DMS153 (cell line): ENCODE data around the gene EVI5L.

Experiments used
- DNase-seq: peaks from one replicate; lab custom pipeline; 2025; lab: John Stamatoyannopoulos, UW

The EVI5L gene

GRCh38 chr19:7860714-7861618 is 30.9 kb downstream of the EVI5L start:
- no peak for DNase-seq

DNA sequence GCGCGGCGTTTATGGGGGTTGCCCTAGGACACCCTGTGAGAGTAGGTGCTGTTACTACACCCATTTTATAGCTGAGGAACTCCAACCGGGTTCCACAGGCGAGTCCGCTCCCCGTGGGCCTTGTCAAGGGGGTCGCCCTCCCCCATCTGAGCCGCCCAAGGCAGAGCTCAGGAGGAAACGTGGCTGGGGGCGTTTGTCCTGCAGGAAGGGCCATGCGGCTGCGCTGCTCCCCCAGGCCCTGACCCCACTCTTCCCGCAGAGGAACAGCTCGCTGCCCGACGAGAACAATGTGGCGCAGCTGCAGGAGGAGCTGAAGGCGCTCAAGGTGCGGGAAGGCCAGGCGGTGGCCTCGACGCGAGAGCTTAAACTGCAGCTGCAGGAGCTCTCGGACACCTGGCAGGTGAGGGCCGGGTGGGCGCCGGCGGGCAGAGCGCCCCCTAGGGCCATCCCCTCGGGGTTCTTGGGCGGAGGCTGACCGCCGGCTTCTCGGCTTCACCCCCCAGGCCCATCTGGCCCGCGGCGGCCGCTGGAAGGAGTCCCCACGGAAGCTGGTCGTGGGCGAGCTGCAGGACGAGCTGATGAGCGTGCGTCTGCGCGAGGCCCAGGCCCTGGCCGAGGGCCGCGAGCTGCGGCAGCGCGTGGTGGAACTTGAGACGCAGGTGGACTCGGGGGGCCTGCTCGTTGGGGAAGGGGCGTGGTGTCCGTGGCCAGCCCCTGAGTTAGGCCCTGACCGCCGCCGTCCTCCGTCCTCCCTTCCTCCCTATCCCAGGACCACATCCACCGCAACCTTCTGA is 31.8 kb downstream of the EVI5L start:
- no peak for DNase-seq

DNA sequence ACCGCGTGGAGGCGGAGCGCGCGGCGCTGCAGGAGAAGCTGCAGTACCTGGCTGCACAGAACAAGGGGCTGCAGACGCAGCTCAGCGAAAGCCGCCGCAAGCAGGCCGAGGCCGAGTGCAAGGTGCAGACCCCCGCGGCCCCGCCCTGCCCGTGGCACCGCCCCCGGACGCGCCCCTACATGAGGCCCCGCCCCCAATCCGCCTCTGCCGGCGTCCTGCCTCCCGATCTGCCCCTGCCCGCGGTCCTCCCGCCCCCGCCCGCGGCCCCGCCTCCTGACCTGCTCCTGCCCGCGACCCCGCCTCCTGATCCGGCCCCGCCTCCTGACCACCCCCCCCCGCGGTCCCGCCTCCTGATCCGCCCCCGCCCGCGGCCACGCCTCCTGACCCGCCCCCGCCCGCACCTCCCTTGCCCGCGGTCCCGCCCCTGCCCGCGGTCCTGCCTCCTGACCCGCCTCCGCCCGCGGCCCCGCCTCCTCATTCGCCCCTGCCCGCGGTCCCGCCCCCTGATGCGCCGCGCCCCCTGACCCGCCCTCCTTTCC is 32.5 kb downstream of the EVI5L start:
- peak; percentile 69 for DNase-seq

- DNase-seq: no peak
Observed at GRCh38 chr19:7863157-7863970, 33.3 kb downstream of the EVI5L start.

DNA sequence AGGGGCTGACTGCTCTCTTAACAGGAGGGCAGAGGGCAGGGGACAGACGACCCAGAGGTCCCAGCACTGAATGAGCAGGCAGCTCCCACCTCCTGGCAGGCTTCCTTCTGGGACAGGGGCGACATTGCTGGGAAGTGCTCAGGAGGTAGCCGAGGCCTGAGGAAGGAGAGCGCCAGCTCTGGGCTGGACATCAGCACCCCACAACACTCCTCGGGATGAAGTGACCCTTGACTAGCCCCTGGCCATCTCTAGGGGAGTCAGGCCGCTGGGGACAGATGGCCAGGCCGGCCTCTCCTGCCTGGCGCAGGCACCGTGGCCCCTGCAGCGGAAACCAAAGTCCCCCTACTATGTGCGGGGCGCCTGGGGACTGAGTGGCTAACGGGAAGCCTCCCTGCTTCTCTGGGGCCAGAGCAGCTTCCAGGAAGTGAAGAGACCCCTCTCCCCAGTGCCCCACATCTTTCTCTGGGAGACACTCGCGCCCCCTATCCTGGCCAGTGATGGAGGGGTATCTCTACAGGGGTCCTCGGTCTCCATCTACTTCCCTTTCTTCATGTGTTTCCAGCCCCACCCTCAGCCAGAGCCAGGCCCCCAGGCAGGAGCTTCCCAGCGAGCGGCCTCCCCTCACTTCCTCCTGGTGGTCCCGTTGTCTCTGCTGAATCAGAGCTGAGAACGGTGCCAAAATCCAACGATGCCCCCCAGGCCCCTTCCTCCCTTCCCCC is 34.1 kb downstream of the EVI5L start:
- no peak for DNase-seq

GRCh38 chr19:7864690-7865074 is 34.7 kb downstream of the EVI5L start:
- DNase-seq: no peak

GRCh38 chr19:7865262-7865911 is 35.4 kb downstream of the EVI5L start:
- DNase-seq: no peak

DNA sequence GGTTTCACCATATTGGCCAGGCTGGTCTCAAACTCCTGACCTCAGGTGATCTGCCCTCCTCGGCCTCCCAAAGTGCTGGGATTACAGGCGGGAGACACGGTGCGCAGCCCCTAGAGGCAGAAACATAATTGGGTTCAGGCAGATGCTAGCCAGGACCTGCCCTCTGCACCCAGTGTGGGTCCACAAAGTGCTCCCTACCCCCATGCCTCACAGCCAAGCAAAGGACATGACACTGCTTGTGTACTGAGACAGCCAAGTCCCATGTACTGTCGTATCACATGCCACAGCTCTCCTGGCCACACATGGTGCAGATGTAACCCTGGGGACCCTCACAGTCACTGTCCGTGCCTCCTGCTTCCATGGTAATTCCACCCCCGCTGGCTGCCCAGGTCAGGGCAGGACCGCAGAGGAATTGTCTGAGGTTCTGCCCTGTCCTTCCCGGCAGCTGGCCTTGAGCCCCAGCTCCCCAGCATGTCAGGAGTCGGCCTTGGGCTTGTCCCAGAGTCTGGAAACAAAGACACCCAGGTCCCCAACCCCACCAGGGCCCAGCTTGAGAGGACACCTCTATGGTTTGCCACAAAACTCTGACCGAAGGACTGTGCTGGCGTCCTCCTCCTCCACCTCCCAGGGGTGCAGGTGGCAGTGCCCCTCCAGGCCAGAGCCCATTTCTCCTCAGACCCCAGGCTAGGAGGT is 36.5 kb downstream of the EVI5L start:
- no peak for DNase-seq

DNA sequence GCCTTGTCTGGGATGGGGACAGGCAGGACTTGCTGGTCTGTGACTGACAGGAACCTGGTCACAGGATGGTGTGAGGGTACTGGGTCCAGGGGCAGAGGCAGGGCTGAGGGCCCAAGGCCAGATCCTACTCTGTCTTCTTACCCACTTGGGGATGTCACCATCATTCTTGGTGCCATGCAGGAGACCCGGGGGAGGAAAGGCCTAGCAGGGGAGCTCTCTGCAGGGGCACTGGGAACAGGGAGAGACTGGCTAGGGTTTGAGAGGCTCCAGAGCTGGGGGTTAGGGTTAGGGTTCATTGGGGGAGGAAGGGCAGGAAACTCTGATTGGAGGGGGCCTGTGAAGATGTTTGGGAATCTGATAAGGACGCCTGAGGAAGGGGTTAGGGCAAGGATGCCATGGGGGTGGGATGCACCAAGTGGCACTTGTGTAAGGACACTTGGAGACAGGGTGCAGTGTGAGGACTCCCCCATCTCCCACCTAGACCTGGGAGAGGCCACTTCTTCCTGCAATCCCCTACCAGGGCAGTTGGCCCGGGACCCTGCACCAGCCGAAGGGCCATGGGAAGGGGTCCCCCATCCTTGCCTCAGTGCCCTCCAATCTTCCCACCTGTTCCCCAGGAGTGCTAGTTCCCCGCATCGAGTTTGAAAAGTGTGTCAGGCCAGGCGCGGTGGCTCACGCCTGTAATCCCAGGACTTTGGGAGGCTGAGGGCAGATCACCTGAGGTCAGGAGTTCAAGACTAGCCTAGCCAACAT is 37.2 kb downstream of the EVI5L start:
- no peak for DNase-seq

DNA sequence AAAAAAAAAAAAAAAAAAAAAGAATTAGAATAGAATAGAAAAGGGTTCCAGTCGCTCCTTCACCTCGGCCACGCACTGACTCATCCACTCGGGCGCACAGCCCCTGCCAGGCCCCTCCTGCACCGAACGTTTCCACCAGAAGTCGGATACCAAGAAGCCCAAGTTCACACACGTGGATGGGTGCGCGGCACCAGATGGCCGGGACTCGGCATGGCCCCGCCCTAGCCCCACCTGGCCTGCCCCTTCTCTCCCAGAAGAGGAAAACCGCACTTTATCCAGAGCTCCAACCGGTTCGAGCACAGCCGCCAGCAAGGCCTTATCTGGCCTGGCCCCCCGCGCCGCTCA is 38.3 kb downstream of the EVI5L start:
- no peak for DNase-seq

- no peak for DNase-seq
Observed at GRCh38 chr19:7868671-7869452, 38.8 kb downstream of the EVI5L start.

- no peak for DNase-seq
Observed at GRCh38 chr19:7869453-7869909, 39.5 kb downstream of the EVI5L start.

- peak; percentile 18 for DNase-seq
Observed at GRCh38 chr19:7869910-7870511, 40.0 kb downstream of the EVI5L start.

DNA sequence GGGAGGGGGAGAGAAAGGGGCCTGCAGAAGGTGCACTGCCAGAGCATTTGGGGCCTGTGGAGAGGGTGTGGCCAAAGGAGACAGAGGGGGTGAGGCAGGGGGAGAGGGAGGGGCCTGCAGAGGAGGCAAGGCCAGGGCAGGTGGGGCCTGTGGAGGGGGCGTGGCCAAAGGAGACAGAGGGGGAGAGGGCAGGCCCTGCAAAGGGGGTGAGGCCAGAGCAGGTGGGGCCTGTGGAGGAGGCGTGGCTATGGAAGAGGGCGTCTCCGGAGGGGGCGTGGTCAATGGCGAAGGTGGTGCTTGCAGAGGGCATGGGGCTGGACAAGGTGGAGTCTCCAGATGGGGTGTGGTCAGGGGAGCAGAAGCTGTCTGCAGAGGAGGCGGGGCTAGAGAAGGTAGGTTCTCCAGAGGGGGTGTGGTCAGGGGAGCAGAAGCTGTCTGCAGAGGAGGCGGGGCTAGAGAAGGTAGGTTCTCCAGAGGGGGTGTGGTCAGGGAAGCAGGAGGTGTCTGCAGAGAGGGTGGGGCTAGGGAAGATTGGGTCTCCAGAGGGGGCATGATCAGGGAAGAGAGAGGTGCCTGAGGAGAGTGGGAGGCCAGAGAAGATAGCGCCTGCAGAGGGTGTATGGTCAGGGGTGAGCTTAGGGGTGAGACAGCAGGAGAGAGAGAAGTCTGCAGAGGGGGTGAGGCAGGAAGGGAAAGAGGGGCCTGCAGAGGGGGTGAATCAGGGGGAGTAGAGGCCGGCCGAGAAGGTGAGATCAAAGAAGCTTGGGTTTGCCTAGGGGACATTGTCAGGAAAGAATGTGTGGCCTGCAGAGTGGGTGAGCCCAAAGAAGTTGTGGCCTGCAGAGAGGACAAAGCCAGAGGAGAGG is 40.8 kb downstream of the EVI5L start:
- peak; percentile 81 for DNase-seq

- peak; percentile 94 for DNase-seq
Observed at GRCh38 chr19:7871437-7872305, 41.7 kb downstream of the EVI5L start.
